Amniotic stem cell (primary cell): ENCODE data around the gene NUTM1.
"Not testable (repeated sequence)": the region's sequence is repeated elsewhere in the genome, so short reads cannot be mapped to it uniquely, and the experiment has no call there.

Source experiments
- DNase-seq: peaks from one replicate; lab custom pipeline; 2025; lab: John Stamatoyannopoulos, UW

Gene NUTM1

DNA sequence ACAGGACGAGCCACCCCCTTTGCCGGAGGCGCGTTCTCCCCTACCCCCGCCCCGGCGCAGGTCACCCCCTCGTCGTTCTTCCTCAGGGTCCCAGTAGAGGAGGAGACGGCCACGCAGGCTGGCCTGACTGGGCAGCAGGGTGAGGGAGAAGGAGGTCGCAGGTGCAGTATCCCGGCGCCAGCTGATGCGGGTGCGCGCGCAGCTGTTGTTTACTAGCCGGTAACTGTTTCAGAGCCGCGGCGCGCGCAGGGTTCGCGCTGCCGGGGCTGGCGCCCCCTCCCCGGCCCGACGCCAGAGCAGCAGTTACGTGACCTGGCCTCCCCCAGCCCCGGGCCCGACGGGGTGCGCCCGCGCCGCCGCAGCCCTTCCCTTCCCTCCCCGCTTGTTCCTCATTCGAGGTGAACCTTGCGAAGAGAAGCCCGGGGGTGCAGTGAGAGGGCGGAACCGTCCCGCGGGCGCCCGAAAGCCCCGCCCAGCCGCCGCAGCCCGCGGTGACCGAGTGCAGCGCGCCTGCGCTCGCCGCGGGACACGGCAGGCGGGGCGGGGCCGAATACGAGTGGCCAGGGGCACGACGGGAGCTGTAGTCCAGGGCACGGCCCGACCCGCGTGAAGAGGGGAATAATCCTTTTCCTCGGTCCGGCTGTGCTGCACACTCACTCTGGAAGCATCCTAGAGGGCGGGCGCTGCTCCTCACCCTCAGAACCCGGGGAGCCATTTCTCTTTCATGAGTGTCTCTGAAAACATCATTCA, 5.4 kb upstream of the NUTM1 start, which contains the start of gene SLC12A6:
TSS of gene SLC12A6 (minus strand) at position 225 of the 750 bp plus-strand sequence. CDS start 1,101 bp downstream, outside the sequence.
- DNase-seq = peak; percentile 93

GRCh38 chr15:34338347-34338746, 4.8 kb upstream of the NUTM1 start:
- DNase-seq = no peak

GRCh38 chr15:34339946-34340345, 3.2 kb upstream of the NUTM1 start:
- DNase-seq = no peak

GRCh38 chr15:34341381-34342212, 1.5 kb upstream of the NUTM1 start:
- no peak for DNase-seq

DNA sequence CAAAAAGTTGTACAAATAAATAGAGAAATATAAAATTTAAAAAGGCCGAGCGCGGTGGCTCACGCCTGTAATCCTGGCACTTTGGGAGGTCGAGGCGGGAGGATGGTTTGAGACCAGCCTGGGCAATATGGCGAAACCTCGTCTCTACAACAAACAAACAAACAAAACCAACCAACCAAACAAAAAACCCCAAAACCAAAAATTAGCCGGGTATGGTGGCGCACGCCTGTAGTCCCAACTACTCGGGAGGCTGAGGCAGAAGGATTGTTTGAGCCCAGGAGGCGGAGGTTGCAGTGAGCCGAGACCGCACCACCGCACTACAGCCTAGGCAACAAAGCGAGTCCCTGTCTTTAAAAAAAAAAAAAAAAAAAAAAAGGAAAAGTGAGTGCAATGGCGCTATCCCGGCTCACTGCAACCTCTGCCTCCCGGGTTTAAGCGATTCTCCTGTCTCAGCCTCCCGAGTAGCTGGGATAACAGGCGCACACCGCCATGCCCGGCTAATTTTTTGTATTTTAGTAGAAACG, 840 bp upstream of the NUTM1 start:
- DNase-seq = not testable (repeated sequence)

- DNase-seq = no peak
Observed at GRCh38 chr15:34347951-34348638, 5.0 kb downstream of the NUTM1 start.

- no peak for DNase-seq
Observed at GRCh38 chr15:34348735-34349300, 5.7 kb downstream of the NUTM1 start.

DNA sequence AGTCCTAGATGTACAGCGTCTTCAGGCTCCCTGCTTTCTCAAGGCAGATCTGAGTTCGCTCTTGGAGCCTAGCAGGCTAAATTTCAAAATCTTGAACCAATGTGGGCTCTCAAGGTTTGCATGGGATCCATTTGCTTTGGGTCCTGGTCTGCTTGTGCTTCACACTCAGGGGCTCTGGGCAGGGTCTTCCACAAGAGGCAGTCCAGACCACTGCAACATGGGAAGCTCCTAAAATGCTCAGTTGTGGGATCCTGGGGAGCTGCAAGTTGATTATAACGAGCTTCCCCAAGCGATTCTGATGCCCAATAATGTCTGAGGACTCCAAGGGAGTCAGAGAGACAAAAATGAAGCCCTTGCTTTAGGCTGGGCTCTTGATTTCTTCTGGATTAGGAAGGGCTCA, 6.7 kb downstream of the NUTM1 start:
- no peak for DNase-seq

- DNase-seq = not testable (repeated sequence)
Observed at GRCh38 chr15:34352996-34353395, 9.9 kb downstream of the NUTM1 start.

GRCh38 chr15:34353627-34354026, 10.5 kb downstream of the NUTM1 start:
- DNase-seq = no peak

GRCh38 chr15:34354286-34354685, 11.2 kb downstream of the NUTM1 start:
- no peak for DNase-seq

- DNase-seq = no peak
Observed at GRCh38 chr15:34355241-34355640, 12.1 kb downstream of the NUTM1 start.

DNA sequence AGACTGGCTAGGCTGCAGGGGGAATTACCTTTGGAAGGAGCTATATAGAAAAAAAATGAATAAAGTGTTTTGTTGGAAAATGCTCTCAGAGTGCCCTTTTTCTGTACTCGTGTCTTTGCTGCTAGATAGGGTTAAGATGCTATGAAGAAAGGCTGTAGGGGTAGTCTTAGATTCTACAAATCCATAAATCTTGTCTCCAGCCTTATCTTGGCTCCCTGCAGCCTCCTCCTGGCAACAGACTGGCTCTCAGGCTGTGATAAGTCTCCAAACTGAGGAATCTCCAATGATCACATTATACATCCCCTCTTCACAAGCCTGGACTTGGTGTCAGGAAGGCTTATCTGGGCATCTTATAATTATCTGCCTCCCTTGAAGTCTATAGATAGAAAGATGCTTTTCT, 14.5 kb downstream of the NUTM1 start:
- DNase-seq = no peak

DNA sequence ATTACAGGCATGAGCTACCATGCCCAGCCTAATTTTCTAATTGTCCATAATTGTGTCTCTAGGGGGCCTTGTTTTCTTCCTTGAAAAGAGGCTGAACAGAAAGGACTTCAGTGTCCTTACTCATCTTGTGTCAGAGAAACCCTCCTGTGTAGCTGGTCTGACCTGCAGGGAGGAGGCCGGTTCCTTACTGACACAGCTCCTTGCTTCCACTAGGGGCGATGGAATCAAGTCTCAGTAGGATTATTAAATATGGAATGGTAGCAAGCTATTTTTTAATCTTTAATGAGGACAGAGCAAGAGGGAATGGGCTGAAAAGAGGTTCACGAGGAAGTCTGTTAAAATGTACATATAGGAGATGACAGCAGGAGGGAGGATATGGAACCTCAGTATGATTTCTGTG, 15.3 kb downstream of the NUTM1 start:
- no peak for DNase-seq

DNA sequence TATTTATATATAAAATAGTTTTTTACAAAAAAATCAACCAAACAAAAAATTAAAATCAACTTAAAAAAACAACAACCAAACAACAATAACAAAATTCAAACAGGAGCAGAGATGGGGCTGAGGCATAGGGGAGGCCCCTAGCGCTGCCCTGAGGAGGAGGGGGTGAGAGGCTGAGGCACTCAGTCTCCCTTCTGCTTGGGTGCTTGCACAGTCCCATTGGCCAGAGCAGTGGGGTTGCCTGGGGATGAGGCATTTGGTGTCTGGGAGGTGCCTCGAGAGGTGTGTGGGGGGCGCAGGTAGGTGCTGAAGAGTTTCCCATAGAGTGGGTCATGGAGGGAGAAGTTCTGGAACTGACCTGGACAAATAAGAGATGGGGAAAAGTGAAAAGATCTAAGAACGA, 15.8 kb downstream of the NUTM1 start:
- DNase-seq = no peak

DNA sequence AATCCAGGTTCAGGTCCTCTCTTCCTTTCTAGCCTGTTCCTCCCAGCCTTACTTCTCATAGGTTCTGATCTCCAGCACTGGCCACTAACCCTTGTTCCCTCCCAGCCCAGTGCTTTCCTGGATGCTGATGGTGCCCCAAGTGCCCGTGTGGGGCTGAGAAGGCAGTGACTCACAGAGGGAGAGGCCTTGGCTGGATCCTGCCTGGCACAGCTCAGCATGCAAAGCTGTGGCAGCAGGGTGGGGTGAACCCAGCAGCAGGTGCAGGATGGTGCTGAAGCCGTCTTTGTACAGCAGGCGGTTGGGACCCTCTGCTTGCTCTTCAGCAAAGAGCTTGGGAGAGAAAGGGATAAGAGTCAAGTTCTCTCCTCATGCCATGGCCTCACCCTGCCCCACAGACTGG, 16.3 kb downstream of the NUTM1 start:
- no peak for DNase-seq

- DNase-seq = no peak
Observed at GRCh38 chr15:34360298-34360697, 17.2 kb downstream of the NUTM1 start.

- DNase-seq = no peak
Observed at GRCh38 chr15:34361278-34361677, 18.2 kb downstream of the NUTM1 start.

- DNase-seq = no peak
Observed at GRCh38 chr15:34362047-34362773, 19.1 kb downstream of the NUTM1 start.

DNA sequence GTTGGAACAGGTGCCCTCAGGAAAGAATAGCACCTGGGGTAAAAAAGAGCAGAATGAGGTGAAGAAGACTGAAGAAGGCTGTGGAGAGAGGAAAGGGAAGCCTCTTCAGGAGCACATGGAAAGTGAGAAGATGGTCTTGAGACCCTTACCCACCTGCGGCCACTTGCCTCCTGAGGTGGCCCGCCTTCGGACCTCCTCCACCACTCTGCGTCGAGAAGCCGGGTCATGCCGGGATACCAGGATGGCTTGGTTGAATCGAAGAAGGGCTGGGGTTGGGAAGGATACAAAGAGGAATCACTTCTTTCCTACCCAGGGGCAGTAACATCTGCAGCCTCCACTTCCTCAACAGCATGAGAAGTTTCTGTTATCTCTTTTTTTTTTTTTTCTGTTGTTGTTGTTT, 20.9 kb downstream of the NUTM1 start:
- no peak for DNase-seq

GRCh38 chr15:34365091-34365825, 22.1 kb downstream of the NUTM1 start:
- no peak for DNase-seq
